ENCODE results near the gene HERC2. TPM values are rescaled to one million over a fixed set of nuclear protein-coding genes. Genes with fewer than 3 reads are reported as not detected.
A peak's percentile ranks its signal among the peaks of the same experiment; 100 is the strongest.

The HERC2 gene
- total and polyA plus RNA-seq, 9 of the 15 experiments (the other 6 are each of a cell fraction or from before 2014, with no cell fraction given) = 10.6 to 84.0 (median 42.6) TPM

DNA sequence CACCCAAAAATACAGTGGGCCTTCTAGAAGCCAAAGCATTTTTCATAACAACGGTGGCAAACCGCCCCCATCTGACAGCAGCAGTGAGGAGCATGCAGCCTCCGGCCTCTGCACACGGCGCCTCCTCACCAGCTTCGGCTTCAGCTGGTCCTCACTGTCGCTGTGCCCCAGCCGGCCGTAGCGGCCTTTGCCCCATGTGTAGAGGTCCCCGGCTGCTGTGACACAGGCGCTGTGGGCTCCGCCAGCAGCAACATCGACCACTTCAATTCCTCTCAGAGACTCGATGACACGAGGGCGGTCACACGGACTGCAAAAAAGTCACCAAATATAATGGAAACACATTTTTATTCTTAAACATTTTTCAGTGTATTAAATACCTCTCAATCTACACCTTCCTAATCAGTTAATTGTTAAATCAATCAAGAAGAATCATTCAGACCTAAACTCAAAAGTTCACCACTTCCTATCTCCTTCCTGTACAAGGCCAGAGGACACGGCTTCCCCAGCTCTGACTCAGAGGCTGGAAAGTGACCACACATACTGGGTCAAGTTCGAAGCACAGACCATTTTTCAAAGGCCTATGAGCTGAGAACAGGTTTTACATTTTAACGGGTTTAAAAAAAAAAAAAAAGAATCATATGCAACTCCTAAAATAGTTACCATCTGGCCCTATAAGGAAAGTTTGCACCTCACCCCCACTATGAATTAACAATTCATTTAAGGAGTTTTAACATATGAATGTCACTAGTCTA, 189.3 kb downstream of the HERC2 start:
- ATAC-seq (no peak), FAIRE-seq (no peak), DNase-seq (ENCODE audit: extremely low read depth in 1 of 4, low spot score in 3 of 4) (no peak)
- Histone ChIP-seq H3K4me2 (ENCODE audit: insufficient read depth, low read length) (no peak overlapping the region), H4K20me1 (replicated peaks; ENCODE audit: control insufficient read depth, insufficient read depth, low read length) (no peaks in the 10 kb centered on the region; the same call in 1 of the 2 replicates), H3K4me1 (replicated peaks in 1 of 2; ENCODE audit: control insufficient read depth in 2 of 2, insufficient read depth in 2 of 2, low read length in 2 of 2) (no peaks in the 10 kb centered on the region), H3K4me3 (no peak overlapping the region), H3K9me3 (replicated peaks; ENCODE audit: control insufficient read depth, insufficient read depth, low read depth, low read length) (no peaks in the 10 kb centered on the region), H3K9me1 (ENCODE audit: control insufficient read depth, insufficient read depth, low read length) (no peaks in the 10 kb centered on the region), H3K9ac (ENCODE audit: insufficient read depth in 1 of 2, low read depth in 2 of 2, low read length in 2 of 2) (peak overlapping the region in 1 of 2 experiments; percentile 35; a peak in 1 of 4 replicates), H2AFZ (ENCODE audit: low read depth, low read length) (no peak overlapping the region), H3K36me3 (ENCODE audit: control insufficient read depth, insufficient read depth, low read length) (peaks cover 74% of the 10 kb centered on the region), H3K27ac (ENCODE audit: extremely low read depth, low read depth, low read length) (no peak overlapping the region), H3K27me3 (ENCODE audit: control insufficient read depth in 2 of 2, insufficient read depth in 2 of 2, low read length in 2 of 2) (no peaks in the 10 kb centered on the region), H3K79me2 (ENCODE audit: control insufficient read depth, insufficient read depth, low read length) (no peaks in the 10 kb centered on the region; the same call in 2 of the 3 replicates)
- 83% methylated on average over 14 of the region's 21 CpGs for WGBS (ENCODE audit: insufficient coverage, low coverage, missing lambda C conversion rate)
- TF ChIP-seq BRCA1 (IDR thresholded peaks at IDR 0.05) (no peak), BRCA1 (CRISPR knock-in tag; IDR thresholded peaks at IDR 0.05) (no peak), ZNF431 (CRISPR knock-in tag; IDR thresholded peaks at IDR 0.05) (no peak), ZKSCAN8 (CRISPR knock-in tag; IDR thresholded peaks at IDR 0.05) (no peak), RBM39 (optimal IDR thresholded peaks at IDR 0.05; ENCODE audit: low read depth, low read length) (no peak), C11orf30 (IDR thresholded peaks at IDR 0.05; ENCODE audit: low read depth) (no peak)
- TF ChIP-seq, protein P1, sequence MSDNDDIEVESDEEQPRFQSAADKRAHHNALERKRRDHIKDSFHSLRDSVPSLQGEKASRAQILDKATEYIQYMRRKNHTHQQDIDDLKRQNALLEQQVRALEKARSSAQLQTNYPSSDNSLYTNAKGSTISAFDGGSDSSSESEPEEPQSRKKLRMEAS (CRISPR knock-in tag; IDR thresholded peaks at IDR 0.05) = no peak
- TF ChIP-seq, protein P2, sequence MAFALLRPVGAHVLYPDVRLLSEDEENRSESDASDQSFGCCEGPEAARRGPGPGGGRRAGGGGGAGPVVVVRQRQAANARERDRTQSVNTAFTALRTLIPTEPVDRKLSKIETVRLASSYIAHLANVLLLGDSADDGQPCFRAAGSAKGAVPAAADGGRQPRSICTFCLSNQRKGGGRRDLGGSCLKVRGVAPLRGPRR (CRISPR knock-in tag; IDR thresholded peaks at IDR 0.05) = no peak
- TF ChIP-seq, protein P3, sequence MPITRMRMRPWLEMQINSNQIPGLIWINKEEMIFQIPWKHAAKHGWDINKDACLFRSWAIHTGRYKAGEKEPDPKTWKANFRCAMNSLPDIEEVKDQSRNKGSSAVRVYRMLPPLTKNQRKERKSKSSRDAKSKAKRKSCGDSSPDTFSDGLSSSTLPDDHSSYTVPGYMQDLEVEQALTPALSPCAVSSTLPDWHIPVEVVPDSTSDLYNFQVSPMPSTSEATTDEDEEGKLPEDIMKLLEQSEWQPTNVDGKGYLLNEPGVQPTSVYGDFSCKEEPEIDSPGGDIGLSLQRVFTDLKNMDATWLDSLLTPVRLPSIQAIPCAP (CRISPR knock-in tag; IDR thresholded peaks at IDR 0.05; ENCODE audit: borderline replicate concordance) = no peak
- BruUV-seq (replicated peaks) = no TSS peak
- ChIA-PET POLR2A (no interaction called here), CTCF (ENCODE audit: low intra/inter-chr PET ratio) (no interaction called here)
- intact Hi-C loops (cut with micrococcal nuclease) = no loop called here
- in situ Hi-C loops (cut with MboI) = no loop called here
